Adrenal gland (tissue), 5 donors: Measurements from ENCODE around the gene PTPRQ.

ENCODE experiments used
- POLR2A ChIP-seq, 2 donors: fragments of 450-650 bp; IDR thresholded peaks; one replicate each; pipeline ENCODE4 v1.6.1; 2017; ENCODE audit warnings: antibody characterized with exemption in 2 of 2, mild to moderate bottlenecking in 2 of 2, moderate library complexity in 1 of 2
- TF ChIP-seq, protein P1 (sequence below), 6 experiments: fragments of 450-650 bp in 4 of 6; fragments of 200-600 bp in 2 of 6; sonication (generic) in 1 of 6; IDR thresholded peaks; 1 replicate in 5 of 6; 2 replicates in 1 of 6; pipeline versions ENCODE4 v1.5.1 to v1.8.0; 2016 to 2021; ENCODE audit warnings: antibody characterized with exemption in 6 of 6, mild to moderate bottlenecking in 2 of 6, moderate library complexity in 1 of 6
- donor health status: DM: no; HTN: no; CAD: no.

- TF ChIP-seq, protein P1, sequence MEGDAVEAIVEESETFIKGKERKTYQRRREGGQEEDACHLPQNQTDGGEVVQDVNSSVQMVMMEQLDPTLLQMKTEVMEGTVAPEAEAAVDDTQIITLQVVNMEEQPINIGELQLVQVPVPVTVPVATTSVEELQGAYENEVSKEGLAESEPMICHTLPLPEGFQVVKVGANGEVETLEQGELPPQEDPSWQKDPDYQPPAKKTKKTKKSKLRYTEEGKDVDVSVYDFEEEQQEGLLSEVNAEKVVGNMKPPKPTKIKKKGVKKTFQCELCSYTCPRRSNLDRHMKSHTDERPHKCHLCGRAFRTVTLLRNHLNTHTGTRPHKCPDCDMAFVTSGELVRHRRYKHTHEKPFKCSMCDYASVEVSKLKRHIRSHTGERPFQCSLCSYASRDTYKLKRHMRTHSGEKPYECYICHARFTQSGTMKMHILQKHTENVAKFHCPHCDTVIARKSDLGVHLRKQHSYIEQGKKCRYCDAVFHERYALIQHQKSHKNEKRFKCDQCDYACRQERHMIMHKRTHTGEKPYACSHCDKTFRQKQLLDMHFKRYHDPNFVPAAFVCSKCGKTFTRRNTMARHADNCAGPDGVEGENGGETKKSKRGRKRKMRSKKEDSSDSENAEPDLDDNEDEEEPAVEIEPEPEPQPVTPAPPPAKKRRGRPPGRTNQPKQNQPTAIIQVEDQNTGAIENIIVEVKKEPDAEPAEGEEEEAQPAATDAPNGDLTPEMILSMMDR (IDR thresholded peaks at IDR 0.05): no peak
- TF ChIP-seq POLR2A (IDR thresholded peaks at IDR 0.05): no peak
Observed at GRCh38 chr12:80512781-80513180, 68.7 kb downstream of the PTPRQ start.
